AG09309 (cell line): ENCODE measurements around the gene ARMH3.

ENCODE experiments used
- DNase-seq: peaks from one replicate; pipeline ENCODE4 v3.0.0-alpha.2; 2010; ENCODE audit warnings: low read depth
- H3K4me3 ChIP-seq: 2 replicates; pipeline ENCODE4 v1.5.1; 2011; ENCODE audit warnings: mild to moderate bottlenecking, low read depth, low read length, moderate library complexity; ENCODE audit not compliant: control insufficient read depth
- CTCF ChIP-seq: IDR thresholded peaks from 2 replicates; pipeline ENCODE4 v1.5.1; 2011; ENCODE audit warnings: mild to moderate bottlenecking, low read depth, low read length, inconsistent platforms; ENCODE audit not compliant: insufficient read depth, control insufficient read depth; ENCODE audit errors: missing control alignments

Gene ARMH3

GRCh38 chr10:101837748-101838147 is 218.2 kb downstream of the ARMH3 start:
- no peak for TF ChIP-seq CTCF
- no peak overlapping the region for H3K4me3 ChIP-seq
- DNase-seq = no peak

DNA sequence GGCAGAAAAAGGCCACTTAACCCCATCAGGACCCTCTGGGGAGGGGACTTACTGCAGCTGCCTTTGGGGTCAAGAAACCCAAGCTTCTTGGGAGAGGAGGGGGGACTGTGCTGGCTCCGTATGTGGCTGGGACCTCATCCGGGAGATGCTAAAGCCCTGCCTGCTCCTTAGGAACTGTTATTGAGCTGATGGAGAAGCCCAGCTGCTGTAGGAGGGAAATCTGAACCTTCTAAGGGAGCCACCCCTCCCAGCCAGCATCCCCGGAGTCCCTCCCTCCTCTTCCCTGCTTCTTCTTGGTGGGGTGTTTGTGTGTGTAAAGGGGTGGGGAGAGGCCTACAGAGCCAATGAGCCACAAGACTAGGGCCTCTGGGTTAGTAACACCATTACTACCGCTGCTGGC is 220.6 kb downstream of the ARMH3 start:
- no peak for TF ChIP-seq CTCF
- no peak overlapping the region for H3K4me3 ChIP-seq
- no peak for DNase-seq

- DNase-seq = no peak
- no peak overlapping the region for H3K4me3 ChIP-seq
- TF ChIP-seq CTCF = no peak
Observed at GRCh38 chr10:101834341-101834740, 221.6 kb downstream of the ARMH3 start.

DNA sequence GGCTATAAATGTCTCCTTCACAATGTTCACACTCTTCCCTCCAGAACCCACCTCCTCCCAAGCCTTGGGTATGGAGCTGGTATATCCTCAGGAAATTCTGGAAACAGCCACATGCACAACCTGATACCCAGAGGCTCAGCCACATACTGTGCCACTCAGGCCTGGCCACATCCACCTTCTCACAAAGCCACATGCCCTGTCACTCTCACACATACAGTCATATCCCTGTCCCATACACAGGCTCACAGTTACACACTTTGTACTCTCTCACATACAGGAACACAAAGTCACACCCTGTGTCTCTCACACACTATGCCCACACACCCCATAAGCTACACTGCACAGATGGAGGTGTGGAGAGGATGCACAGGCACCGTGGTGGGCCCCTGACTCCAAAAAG is 222.5 kb downstream of the ARMH3 start:
- TF ChIP-seq CTCF = no peak
- DNase-seq = no peak
- no peak overlapping the region for H3K4me3 ChIP-seq

DNA sequence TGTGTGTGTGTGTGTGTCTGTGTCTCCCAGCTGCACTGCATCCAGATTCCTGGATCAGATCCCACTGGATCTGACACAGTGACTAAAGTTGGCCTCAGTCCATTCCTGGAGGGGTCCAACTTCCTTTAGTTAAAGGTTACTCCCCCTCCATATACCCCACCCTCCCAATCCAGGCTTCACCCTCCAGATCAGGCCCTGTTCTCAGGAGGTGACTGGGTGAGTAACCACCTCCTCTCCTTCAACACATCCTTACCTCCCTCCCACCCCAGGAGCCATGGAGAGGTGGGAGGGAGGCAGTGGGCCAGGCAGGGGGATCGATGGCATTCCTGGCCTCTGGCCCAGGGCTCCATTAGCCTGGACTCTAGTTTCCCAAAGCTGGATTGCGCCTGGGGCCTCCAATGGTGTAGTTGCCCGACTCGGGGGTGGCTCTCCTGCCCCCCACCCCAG is 223.6 kb downstream of the ARMH3 start:
- no peak for TF ChIP-seq CTCF
- DNase-seq = no peak

GRCh38 chr10:101831169-101831811 is 224.7 kb downstream of the ARMH3 start:
- H3K4me3 ChIP-seq = peak overlapping the region; percentile 53
- no peak for TF ChIP-seq CTCF
- no peak for DNase-seq

More for the DNA sequence above, 223.6 kb downstream of the ARMH3 start:
- no peak overlapping the region for H3K4me3 ChIP-seq
